Thoracic aorta (tissue), 2 donors: ENCODE data around the gene MVB12B. TPM values are rescaled to one million over a fixed set of nuclear protein-coding genes. Genes with fewer than 3 reads are reported as not detected.

Experiments used
- ATAC-seq: fragments of 150-250 bp; one replicate; pipeline ENCODE4 v1.8.0; 2017; ENCODE audit warnings: low read depth; ENCODE audit not compliant: insufficient number of reproducible peaks, low FRiP score
- DNase-seq: peaks from one replicate; pipeline ENCODE4 v3.0.0-alpha.2; 2020; ENCODE audit warnings: low spot score
- H3K27ac ChIP-seq, 2 donors: fragments of 200-600 bp; sonication (generic); 1 replicate in 1 of 2; 2 replicates in 1 of 2; pipeline ENCODE4 v1.5.1; 2016; ENCODE audit warnings: mild to moderate bottlenecking in 2 of 2, moderate library complexity in 2 of 2
- H3K27me3 ChIP-seq: fragments of 200-600 bp; sonication (generic); replicated peaks from 2 replicates; pipeline ENCODE4 v1.6.0; 2016; ENCODE audit warnings: mild to moderate bottlenecking; ENCODE audit not compliant: insufficient read depth
- H3K36me3 ChIP-seq: fragments of 200-600 bp; sonication (generic); one replicate; pipeline ENCODE4 v1.5.1; 2016
- H3K4me1 ChIP-seq, 2 donors: fragments of 200-600 bp; sonication (generic); 1 replicate in 1 of 2; 2 replicates in 1 of 2; pipeline versions ENCODE4 v1.5.1 to v1.6.0; 2016; ENCODE audit warnings: low read depth in 2 of 2, mild to moderate bottlenecking in 1 of 2; ENCODE audit not compliant: control insufficient read depth in 1 of 2
- H3K4me3 ChIP-seq: fragments of 200-600 bp; sonication (generic); 2 replicates; pipeline ENCODE4 v1.5.1; 2016; ENCODE audit warnings: mild to moderate bottlenecking
- H3K9me3 ChIP-seq: fragments of 200-600 bp; sonication (generic); 2 replicates; pipeline ENCODE4 v1.5.1; 2016
- total RNA-seq, 2 donors: library from RNA; depleted of rRNA; stranded (reverse); fragments of >200 nt; gene quantifications; one replicate each; pipeline versions ENCODE4 v1.1.0 to v1.2.3, GENCODE V29; 2016
- TF ChIP-seq, protein P1 (sequence below): fragments of 200-600 bp; sonication (generic); IDR thresholded peaks from one replicate; pipeline ENCODE4 v1.5.1; 2019; ENCODE audit warnings: antibody characterized with exemption

MVB12B gene
- total RNA-seq, 2 donors from 2014 or later, result 18.4 to 21.7 TPM

DNA sequence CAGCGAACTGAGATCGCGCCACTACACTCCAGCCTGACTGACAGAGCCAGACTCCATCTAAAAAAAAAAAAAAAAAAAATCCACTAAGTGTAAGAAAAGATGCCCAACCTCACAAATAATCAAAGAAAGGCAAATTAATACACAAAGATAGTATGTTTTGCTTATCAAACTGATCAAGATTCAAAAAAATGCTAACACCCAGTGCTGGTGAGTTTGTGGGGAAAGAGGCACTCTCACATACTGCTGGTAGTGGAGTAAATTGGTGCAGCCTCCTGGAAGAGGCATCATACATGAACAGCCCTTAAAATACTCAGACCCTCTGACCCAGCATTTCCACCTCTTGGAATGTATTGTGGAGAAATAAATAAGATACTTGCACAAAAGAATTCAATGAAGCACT lies 216.9 kb downstream of the MVB12B start:
- ATAC-seq, result no peak
- H3K4me1 ChIP-seq, result no peaks in the 10 kb centered on the region
- no peak for DNase-seq
- H3K27ac ChIP-seq, result no peak overlapping the region
- H3K4me3 ChIP-seq, result no peak overlapping the region
- H3K9me3 ChIP-seq, result no peaks in the 10 kb centered on the region
- H3K36me3 ChIP-seq, result no peaks in the 10 kb centered on the region
- no peaks in the 10 kb centered on the region for H3K27me3 ChIP-seq
- TF ChIP-seq, protein P1, sequence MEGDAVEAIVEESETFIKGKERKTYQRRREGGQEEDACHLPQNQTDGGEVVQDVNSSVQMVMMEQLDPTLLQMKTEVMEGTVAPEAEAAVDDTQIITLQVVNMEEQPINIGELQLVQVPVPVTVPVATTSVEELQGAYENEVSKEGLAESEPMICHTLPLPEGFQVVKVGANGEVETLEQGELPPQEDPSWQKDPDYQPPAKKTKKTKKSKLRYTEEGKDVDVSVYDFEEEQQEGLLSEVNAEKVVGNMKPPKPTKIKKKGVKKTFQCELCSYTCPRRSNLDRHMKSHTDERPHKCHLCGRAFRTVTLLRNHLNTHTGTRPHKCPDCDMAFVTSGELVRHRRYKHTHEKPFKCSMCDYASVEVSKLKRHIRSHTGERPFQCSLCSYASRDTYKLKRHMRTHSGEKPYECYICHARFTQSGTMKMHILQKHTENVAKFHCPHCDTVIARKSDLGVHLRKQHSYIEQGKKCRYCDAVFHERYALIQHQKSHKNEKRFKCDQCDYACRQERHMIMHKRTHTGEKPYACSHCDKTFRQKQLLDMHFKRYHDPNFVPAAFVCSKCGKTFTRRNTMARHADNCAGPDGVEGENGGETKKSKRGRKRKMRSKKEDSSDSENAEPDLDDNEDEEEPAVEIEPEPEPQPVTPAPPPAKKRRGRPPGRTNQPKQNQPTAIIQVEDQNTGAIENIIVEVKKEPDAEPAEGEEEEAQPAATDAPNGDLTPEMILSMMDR, result no peak

DNA sequence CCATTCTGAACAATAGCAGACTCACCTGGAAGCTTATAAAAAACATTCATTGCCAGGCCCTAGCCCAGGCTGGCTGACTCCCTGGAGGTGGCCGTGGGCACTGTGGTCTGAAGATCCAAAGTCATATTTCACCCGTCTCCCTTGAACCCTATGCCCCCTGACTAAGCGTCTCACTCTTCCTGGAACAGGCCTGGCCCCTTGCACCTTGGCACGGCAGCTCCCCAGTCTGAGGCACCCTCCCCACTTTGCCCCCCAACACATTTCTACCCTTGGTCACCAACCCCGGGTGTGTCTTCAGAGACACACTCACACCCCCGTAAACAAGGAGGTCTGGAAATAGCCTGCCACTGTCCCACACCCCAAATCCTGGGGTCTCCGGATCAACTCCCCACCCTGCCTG lies 218.5 kb downstream of the MVB12B start:
- Histone ChIP-seq H3K9me3 (no peaks in the 10 kb centered on the region), H3K36me3 (no peaks in the 10 kb centered on the region)
- ATAC-seq, result no peak

DNA sequence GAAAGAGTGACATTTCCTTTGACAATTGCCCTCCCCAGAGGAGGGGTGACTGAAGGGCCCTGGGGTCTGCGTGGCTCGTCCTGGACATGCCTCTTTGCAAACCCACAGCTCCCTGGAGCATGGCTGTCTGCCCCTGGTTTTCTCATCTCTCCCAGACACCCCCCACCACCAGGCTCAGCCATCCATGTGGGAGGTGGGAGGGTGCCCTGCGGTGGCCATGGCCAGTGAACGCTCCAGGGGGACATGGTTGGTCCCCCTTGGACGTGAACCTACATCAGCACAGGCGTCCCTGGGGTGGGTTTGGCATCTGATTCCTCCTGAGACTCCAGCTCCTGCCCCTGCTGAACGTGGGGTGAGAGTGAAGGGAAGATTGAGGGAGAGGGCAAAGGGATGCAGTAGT lies 219.4 kb downstream of the MVB12B start:
- TF ChIP-seq, protein P1, result no peak
- H3K9me3 ChIP-seq, result no peaks in the 10 kb centered on the region
- H3K27me3 ChIP-seq, result no peaks in the 10 kb centered on the region
- DNase-seq (no peak), ATAC-seq (no peak)
- no peak overlapping the region for H3K27ac ChIP-seq
- H3K4me1 ChIP-seq, result no peaks in the 10 kb centered on the region
- H3K36me3 ChIP-seq, result no peaks in the 10 kb centered on the region
- H3K4me3 ChIP-seq, result no peak overlapping the region

More for the DNA sequence above, 218.5 kb downstream of the MVB12B start:
- Histone ChIP-seq H3K27me3 (no peaks in the 10 kb centered on the region), H3K27ac (no peak overlapping the region), H3K4me3 (no peak overlapping the region), H3K4me1 (no peaks in the 10 kb centered on the region)
- no peak for DNase-seq
- TF ChIP-seq, protein P1, result no peak

DNA sequence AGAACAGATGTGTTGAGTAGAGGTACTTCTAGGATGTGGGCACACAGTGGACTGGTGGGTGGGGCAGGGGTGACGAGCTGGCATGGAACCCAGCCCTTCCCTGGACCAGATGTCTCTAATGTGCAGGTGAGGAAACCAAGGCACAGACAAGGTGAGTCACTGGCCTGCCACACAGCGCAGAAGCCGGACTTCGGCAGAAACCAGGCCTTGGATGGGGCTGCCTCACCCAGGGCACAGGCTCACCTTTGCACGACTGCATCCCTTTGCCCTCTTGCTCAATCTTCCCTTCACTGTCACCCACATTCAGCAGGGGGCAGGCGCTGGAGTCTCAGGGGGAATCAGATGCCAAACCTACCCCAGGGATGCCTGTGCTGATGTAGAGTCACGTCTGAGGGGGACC lies 221.7 kb downstream of the MVB12B start:
- no peak for DNase-seq
- TF ChIP-seq, protein P1, result no peak

DNA sequence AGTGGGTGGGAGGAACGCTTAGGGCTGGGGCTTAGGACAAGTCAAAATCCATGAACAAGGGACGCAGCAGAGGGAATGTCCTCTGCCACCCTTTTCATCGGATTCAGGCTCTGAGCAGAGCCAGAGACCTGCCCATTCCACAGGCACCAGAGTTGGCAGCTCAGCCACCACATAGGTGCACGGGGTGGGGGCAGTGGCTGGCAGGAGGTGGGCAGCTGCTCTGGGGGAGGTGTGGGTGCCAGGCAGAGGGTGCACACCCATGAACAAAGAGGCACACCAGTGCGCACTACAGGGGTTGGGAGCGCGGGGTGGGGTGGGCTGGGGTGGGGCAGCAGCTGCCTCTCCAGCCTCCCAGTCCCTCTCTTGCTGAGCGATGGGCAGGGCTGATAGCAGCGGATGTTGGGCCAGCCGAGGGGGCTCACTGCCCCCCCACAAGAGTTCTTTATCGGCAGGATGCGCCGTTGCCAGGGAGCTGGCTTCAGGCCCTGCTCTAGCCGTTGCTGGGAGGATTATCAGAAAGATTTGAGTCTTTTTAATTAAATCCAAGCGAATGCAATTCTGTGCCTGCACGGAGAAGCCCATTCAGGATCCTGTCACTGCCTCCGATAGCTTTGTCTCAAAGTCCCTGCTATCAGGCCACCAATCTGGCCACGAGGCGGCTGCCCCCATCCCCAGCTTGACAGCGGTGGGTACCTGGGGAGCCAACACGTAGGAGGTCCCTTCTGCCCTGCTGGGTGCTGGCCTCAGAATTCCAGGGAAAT lies 222.8 kb downstream of the MVB12B start:
- Histone ChIP-seq H3K4me1 (no peaks in the 10 kb centered on the region), H3K4me3 (no peak overlapping the region), H3K27me3 (no peaks in the 10 kb centered on the region), H3K9me3 (no peaks in the 10 kb centered on the region), H3K36me3 (no peaks in the 10 kb centered on the region), H3K27ac (no peak overlapping the region)
- ATAC-seq (no peak), DNase-seq (no peak)
- TF ChIP-seq, protein P1, result no peak

More for the DNA sequence above, 221.7 kb downstream of the MVB12B start:
- no peak for ATAC-seq
- Histone ChIP-seq H3K27ac (no peak overlapping the region), H3K36me3 (no peaks in the 10 kb centered on the region), H3K9me3 (no peaks in the 10 kb centered on the region), H3K4me3 (no peak overlapping the region), H3K4me1 (no peaks in the 10 kb centered on the region), H3K27me3 (no peaks in the 10 kb centered on the region)
